Esophagus muscularis mucosa (tissue), 4 donors: ENCODE measurements around the gene C1orf74. TPM values are rescaled to one million over a fixed set of nuclear protein-coding genes. Genes with fewer than 3 reads are reported as not detected.
A peak's percentile ranks its signal among the peaks of the same experiment; 100 is the strongest.

Experiments used
- DNase-seq: peaks from one replicate; pipeline ENCODE4 v3.0.0-alpha.2; 2017; ENCODE audit errors: extremely low spot score
- H3K27ac ChIP-seq, 4 donors: fragments of 200-600 bp; sonication (generic); replicated peaks in 1 of 4; 1 replicate in 3 of 4; 2 replicates in 1 of 4; pipeline ENCODE4 v1.5.1; 2016 to 2019; ENCODE audit warnings: mild to moderate bottlenecking in 1 of 4
- H3K27me3 ChIP-seq, 4 donors: fragments of 200-600 bp; sonication (generic); one replicate each; pipeline versions ENCODE4 v1.5.1 to v1.6.0; 2016 to 2019
- H3K36me3 ChIP-seq, 4 donors: fragments of 200-600 bp; sonication (generic); one replicate each; pipeline ENCODE4 v1.5.1; 2016 to 2019
- H3K4me1 ChIP-seq, 4 donors: fragments of 200-600 bp; sonication (generic); one replicate each; pipeline ENCODE4 v1.5.1; 2016 to 2019
- H3K4me3 ChIP-seq, 4 donors: fragments of 200-600 bp; sonication (generic); 1 replicate in 2 of 4; 2 replicates in 2 of 4; pipeline ENCODE4 v1.5.1; 2016 to 2019; ENCODE audit warnings: mild to moderate bottlenecking in 4 of 4, moderate library complexity in 1 of 4
- H3K9me3 ChIP-seq, 4 donors: fragments of 200-600 bp; sonication (generic); 1 replicate in 3 of 4; 2 replicates in 1 of 4; pipeline ENCODE4 v1.5.1; 2016 to 2019
- EP300 ChIP-seq: sonication (generic); formaldehyde crosslinking; IDR thresholded peaks from one replicate; pipeline ENCODE4 v1.6.1; 2017; ENCODE audit warnings: antibody characterized with exemption
- POLR2A ChIP-seq: fragments of 450-650 bp; IDR thresholded peaks from one replicate; pipeline ENCODE4 v1.6.1; 2017; ENCODE audit warnings: antibody characterized with exemption, moderate library complexity, mild to moderate bottlenecking, low read depth
- POLR2AphosphoS5 ChIP-seq, 2 donors: sonication (generic); formaldehyde crosslinking; IDR thresholded peaks; one replicate each; pipeline ENCODE4 v1.6.1; 2017; ENCODE audit warnings: antibody characterized with exemption in 2 of 2
- WGBS: methylation state at CpG from one replicate; pipeline ENCODE4 v1.1.5; 2018; 5-methylcytosine and 5-hydroxymethylcytosine counted together
- intact Hi-C: fragments of 100-400 bp; cut with DNase I; formaldehyde crosslinking; loops from one replicate; pipeline ENCODE4 v1.15.1; 2023
- total RNA-seq, 4 donors: library from RNA; depleted of rRNA; stranded (reverse); fragments of >200 nt; gene quantifications; one replicate each; pipeline versions ENCODE4 v1.1.0 to v1.2.1, GENCODE V29; 2016
- TF ChIP-seq, protein P1 (sequence below), 3 experiments: fragments of 200-600 bp in 2 of 3; fragments of 450-650 bp in 1 of 3; sonication (generic) in 2 of 3; IDR thresholded peaks; one replicate each; pipeline ENCODE4 v1.5.1; 2017 to 2019; ENCODE audit warnings: antibody characterized with exemption in 3 of 3, mild to moderate bottlenecking in 2 of 3, moderate library complexity in 1 of 3

Gene C1orf74
- total RNA-seq, 4 donors from 2014 or later: 0.42 to 1.6 (median 0.86) TPM

- Histone ChIP-seq H3K9me3 (no peaks in the 10 kb centered on the region), H3K27me3 (no peaks in the 10 kb centered on the region), H3K36me3 (no peaks in the 10 kb centered on the region), H3K27ac (no peak overlapping the region), H3K4me1 (peaks cover 16 to 23% (median 18%) of the 10 kb centered on the region in 4 donors), H3K4me3 (no peak overlapping the region)
- no peak for TF ChIP-seq POLR2AphosphoS5 (IDR thresholded peaks at IDR 0.05)
- no peak for TF ChIP-seq POLR2A
- TF ChIP-seq EP300: no peak
- TF ChIP-seq, protein P1, sequence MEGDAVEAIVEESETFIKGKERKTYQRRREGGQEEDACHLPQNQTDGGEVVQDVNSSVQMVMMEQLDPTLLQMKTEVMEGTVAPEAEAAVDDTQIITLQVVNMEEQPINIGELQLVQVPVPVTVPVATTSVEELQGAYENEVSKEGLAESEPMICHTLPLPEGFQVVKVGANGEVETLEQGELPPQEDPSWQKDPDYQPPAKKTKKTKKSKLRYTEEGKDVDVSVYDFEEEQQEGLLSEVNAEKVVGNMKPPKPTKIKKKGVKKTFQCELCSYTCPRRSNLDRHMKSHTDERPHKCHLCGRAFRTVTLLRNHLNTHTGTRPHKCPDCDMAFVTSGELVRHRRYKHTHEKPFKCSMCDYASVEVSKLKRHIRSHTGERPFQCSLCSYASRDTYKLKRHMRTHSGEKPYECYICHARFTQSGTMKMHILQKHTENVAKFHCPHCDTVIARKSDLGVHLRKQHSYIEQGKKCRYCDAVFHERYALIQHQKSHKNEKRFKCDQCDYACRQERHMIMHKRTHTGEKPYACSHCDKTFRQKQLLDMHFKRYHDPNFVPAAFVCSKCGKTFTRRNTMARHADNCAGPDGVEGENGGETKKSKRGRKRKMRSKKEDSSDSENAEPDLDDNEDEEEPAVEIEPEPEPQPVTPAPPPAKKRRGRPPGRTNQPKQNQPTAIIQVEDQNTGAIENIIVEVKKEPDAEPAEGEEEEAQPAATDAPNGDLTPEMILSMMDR (IDR thresholded peaks at IDR 0.05): no peak
- intact Hi-C loops: no loop called here
- DNase-seq: no peak
- WGBS: 94% methylated on average over 1 of the region's 1 CpG
Measured at GRCh38 chr1:209738270-209738669, 46.1 kb downstream of the C1orf74 start.

GRCh38 chr1:209737118-209737505 is 47.2 kb downstream of the C1orf74 start:
- intact Hi-C loops: no loop called here
- H3K27ac ChIP-seq: no peak overlapping the region
- H3K4me3 ChIP-seq: no peak overlapping the region
- no peaks in the 10 kb centered on the region for H3K9me3 ChIP-seq
- TF ChIP-seq, protein P1 (IDR thresholded peaks at IDR 0.05): no peak
- TF ChIP-seq EP300: no peak
- no peak for TF ChIP-seq POLR2A
- TF ChIP-seq POLR2AphosphoS5 (IDR thresholded peaks at IDR 0.05): no peak
- H3K36me3 ChIP-seq: no peaks in the 10 kb centered on the region
- no peak for DNase-seq
- 89% methylated on average over 5 of the region's 5 CpGs for WGBS
- H3K27me3 ChIP-seq: no peaks in the 10 kb centered on the region
- peaks cover 8 to 20% (median 15%) of the 10 kb centered on the region in 4 donors for H3K4me1 ChIP-seq

- H3K36me3 ChIP-seq: no peaks in the 10 kb centered on the region
- H3K4me1 ChIP-seq: peaks cover 4 to 15% (median 11%) of the 10 kb centered on the region in 4 donors
- no peak overlapping the region for H3K4me3 ChIP-seq
- no peaks in the 10 kb centered on the region for H3K9me3 ChIP-seq
- intact Hi-C loops: no loop called here
- 82% methylated on average over 3 of the region's 3 CpGs for WGBS
- TF ChIP-seq POLR2AphosphoS5 (IDR thresholded peaks at IDR 0.05) (no peak), POLR2A (no peak), EP300 (no peak)
- TF ChIP-seq, protein P1 (IDR thresholded peaks at IDR 0.05): no peak
- H3K27ac ChIP-seq: no peak overlapping the region
- H3K27me3 ChIP-seq: no peaks in the 10 kb centered on the region
- DNase-seq: no peak
Measured at GRCh38 chr1:209736490-209737117, 47.8 kb downstream of the C1orf74 start.

DNA sequence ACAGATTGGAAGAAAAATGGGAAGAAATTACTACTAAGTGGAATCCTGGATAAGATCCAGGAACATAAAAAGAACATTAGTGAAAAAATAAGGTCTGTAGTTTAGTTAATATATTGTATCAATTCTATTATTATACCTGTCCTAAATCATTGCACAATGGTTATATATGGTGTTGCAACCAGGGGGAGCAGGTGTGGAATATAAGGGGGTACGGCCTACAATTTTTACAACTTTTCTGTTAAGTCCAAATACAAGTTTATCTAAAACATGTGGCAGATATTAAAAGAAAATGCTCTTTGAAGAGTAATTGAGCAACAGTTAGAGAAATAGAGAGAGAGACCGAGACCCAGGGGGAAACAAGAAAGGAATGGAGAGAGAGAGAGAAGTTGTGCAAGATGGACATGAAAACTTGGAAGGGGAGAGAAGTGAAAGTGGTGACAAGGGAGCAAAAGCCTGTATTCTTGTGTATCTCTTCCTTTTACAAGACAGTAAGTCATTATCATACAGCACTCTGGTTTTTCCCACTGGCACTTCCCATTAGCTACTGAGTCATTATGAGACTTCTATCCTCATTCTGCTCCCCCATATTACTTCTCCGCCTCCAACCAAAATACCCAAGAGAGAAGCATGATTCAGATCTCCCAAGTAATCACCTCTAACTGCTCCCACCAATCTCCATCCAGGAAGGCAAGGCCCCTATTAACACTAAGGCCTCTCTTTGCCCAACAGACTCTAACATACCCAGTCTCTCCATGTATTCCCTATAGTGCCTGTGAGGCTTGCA is 50.8 kb downstream of the C1orf74 start:
- Histone ChIP-seq H3K9me3 (no peaks in the 10 kb centered on the region), H3K4me3 (no peak overlapping the region), H3K4me1 (peaks cover 3 to 15% (median 11%) of the 10 kb centered on the region in 4 donors), H3K36me3 (no peaks in the 10 kb centered on the region), H3K27me3 (no peaks in the 10 kb centered on the region), H3K27ac (peak overlapping the region in 2 of 4 donors; percentile 17 to 42)
- TF ChIP-seq, protein P1 (IDR thresholded peaks at IDR 0.05): no peak
- TF ChIP-seq POLR2AphosphoS5 (IDR thresholded peaks at IDR 0.05) (peak in 1 of 2 donors; percentile 30), POLR2A (no peak)
- DNase-seq: no peak
- 70% methylated on average over 3 of the region's 3 CpGs for WGBS
- intact Hi-C loops: no loop called here
